Smooth muscle cell (in vitro differentiated cells): Measurements from ENCODE around the gene BBS9. TPM values are rescaled to one million over a fixed set of nuclear protein-coding genes. Genes with fewer than 3 reads are reported as not detected.

ENCODE experiments used
- DNase-seq: peaks from one replicate; lab custom pipeline; 2025; ENCODE audit not compliant: unreplicated experiment; lab: John Stamatoyannopoulos, UW
- H2AFZ ChIP-seq: fragments of 200-600 bp; sonication (generic); 2 replicates; pipeline ENCODE4 v1.6.0; 2016; ENCODE audit warnings: antibody characterized with exemption, low read depth, mild to moderate bottlenecking
- H3F3A ChIP-seq: fragments of 200-600 bp; sonication (generic); 2 replicates; pipeline ENCODE4 v1.6.0; 2017; ENCODE audit warnings: antibody characterized with exemption, low read depth
- H3K27ac ChIP-seq: fragments of 200-600 bp; sonication (generic); 2 replicates; pipeline ENCODE4 v1.5.1; 2016; ENCODE audit warnings: low read depth, mild to moderate bottlenecking
- H3K27me3 ChIP-seq: fragments of 200-600 bp; sonication (generic); 2 replicates; pipeline ENCODE4 v1.6.1; 2016; ENCODE audit warnings: low read depth, mild to moderate bottlenecking
- H3K36me3 ChIP-seq: fragments of 200-600 bp; sonication (generic); 2 replicates; pipeline ENCODE4 v1.5.1; 2016; ENCODE audit warnings: low read depth
- H3K4me1 ChIP-seq: fragments of 200-600 bp; sonication (generic); 2 replicates; pipeline ENCODE4 v1.5.1; 2016; ENCODE audit warnings: low read depth
- H3K4me2 ChIP-seq: fragments of 200-600 bp; sonication (generic); 2 replicates; pipeline ENCODE4 v1.6.0; 2016; ENCODE audit warnings: mild to moderate bottlenecking
- H3K4me3 ChIP-seq: fragments of 200-600 bp; sonication (generic); 2 replicates; pipeline ENCODE4 v1.5.1; 2016; ENCODE audit warnings: mild to moderate bottlenecking
- H3K79me2 ChIP-seq: fragments of 200-600 bp; sonication (generic); 2 replicates; pipeline ENCODE4 v1.6.0; 2016; ENCODE audit warnings: low read depth, mild to moderate bottlenecking
- H3K9ac ChIP-seq: fragments of 200-600 bp; sonication (generic); 2 replicates; pipeline ENCODE4 v1.6.0; 2016; ENCODE audit warnings: low read depth
- H3K9me3 ChIP-seq: fragments of 200-600 bp; sonication (generic); replicated peaks from 2 replicates; pipeline ENCODE4 v1.5.1; 2016; ENCODE audit warnings: low read depth
- H4K20me1 ChIP-seq: fragments of 200-600 bp; sonication (generic); 2 replicates; pipeline ENCODE4 v1.6.0; 2016; ENCODE audit warnings: low read depth
- WGBS: methylation state at CpG from one replicate; pipeline ENCODE4 v1.1.7; 2016; ENCODE audit warnings: low lambda C conversion rate; 5-methylcytosine and 5-hydroxymethylcytosine counted together
- polyA plus RNA-seq: library from polyadenylated mRNA; unstranded; fragments of >200 nt; fragmentation: Nextera tagmentation; extraction: Ambion mirVana; gene quantifications from 2 replicates; pipeline ENCODE4 v1.2.1, GENCODE V29; 2016
- total RNA-seq: library from RNA; depleted of rRNA; stranded (reverse); fragments of >200 nt; gene quantifications from 2 replicates; pipeline ENCODE4 v1.2.3, GENCODE V29; 2014
- TF ChIP-seq, protein P1 (sequence below): fragments of 200-600 bp; sonication (generic); IDR thresholded peaks from 2 replicates; pipeline ENCODE4 v1.5.1; 2017; ENCODE audit warnings: borderline replicate concordance, mild to moderate bottlenecking, antibody characterized with exemption; ENCODE audit not compliant: insufficient read depth, poor library complexity, severe bottlenecking

BBS9 gene
- total and polyA plus RNA-seq, 2 experiments from 2014 or later = 12.8 to 19.6 TPM

DNA sequence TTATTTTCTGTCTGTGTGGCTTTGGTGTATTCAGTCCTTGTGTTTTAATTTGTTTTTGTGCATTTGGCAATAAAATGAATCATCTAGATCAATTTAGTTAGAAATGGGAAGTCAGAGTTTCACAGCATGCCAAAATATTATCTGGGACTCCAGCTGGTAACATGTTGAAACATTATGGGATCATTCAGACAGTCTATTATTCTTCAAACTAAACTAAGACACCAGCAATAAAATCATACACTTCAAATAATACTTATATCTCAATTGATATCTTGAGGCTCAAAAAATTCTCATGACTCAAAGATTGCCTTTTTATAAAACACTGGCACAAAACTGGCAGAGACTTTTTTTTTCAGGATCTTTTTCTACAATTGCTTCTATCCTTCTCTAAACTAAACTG is 14.4 kb upstream of the BBS9 start:
- no peak overlapping the region for H3K9ac ChIP-seq
- no peaks in the 10 kb centered on the region for H3K36me3 ChIP-seq
- no peaks in the 10 kb centered on the region for H3F3A ChIP-seq
- no peaks in the 10 kb centered on the region for H3K79me2 ChIP-seq
- H4K20me1 ChIP-seq = no peaks in the 10 kb centered on the region
- DNase-seq = no peak
- no peak overlapping the region for H2AFZ ChIP-seq
- peaks cover 2% of the 10 kb centered on the region for H3K4me1 ChIP-seq
- no peaks in the 10 kb centered on the region for H3K27me3 ChIP-seq
- H3K4me3 ChIP-seq = no peak overlapping the region
- TF ChIP-seq, protein P1, sequence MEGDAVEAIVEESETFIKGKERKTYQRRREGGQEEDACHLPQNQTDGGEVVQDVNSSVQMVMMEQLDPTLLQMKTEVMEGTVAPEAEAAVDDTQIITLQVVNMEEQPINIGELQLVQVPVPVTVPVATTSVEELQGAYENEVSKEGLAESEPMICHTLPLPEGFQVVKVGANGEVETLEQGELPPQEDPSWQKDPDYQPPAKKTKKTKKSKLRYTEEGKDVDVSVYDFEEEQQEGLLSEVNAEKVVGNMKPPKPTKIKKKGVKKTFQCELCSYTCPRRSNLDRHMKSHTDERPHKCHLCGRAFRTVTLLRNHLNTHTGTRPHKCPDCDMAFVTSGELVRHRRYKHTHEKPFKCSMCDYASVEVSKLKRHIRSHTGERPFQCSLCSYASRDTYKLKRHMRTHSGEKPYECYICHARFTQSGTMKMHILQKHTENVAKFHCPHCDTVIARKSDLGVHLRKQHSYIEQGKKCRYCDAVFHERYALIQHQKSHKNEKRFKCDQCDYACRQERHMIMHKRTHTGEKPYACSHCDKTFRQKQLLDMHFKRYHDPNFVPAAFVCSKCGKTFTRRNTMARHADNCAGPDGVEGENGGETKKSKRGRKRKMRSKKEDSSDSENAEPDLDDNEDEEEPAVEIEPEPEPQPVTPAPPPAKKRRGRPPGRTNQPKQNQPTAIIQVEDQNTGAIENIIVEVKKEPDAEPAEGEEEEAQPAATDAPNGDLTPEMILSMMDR = no peak
- no peak overlapping the region for H3K4me2 ChIP-seq
- H3K9me3 ChIP-seq = peaks cover 8% of the 10 kb centered on the region
- no peak overlapping the region for H3K27ac ChIP-seq

GRCh38 chr7:33118383-33118782 is 11.0 kb upstream of the BBS9 start:
- no peaks in the 10 kb centered on the region for H4K20me1 ChIP-seq

GRCh38 chr7:33127085-33127484 is 2.3 kb upstream of the BBS9 start:
- no peak overlapping the region for H3K9ac ChIP-seq
- no peak overlapping the region for H2AFZ ChIP-seq
- H3K4me3 ChIP-seq = no peak overlapping the region
- H3F3A ChIP-seq = peaks cover 3% of the 10 kb centered on the region
- H3K36me3 ChIP-seq = no peaks in the 10 kb centered on the region
- no peak for DNase-seq
- WGBS = 69% methylated on average over 2 of the region's 2 CpGs
- no peak overlapping the region for H3K27ac ChIP-seq
- H3K4me2 ChIP-seq = no peak overlapping the region
- H3K9me3 ChIP-seq = no peaks in the 10 kb centered on the region
- peaks cover 20% of the 10 kb centered on the region for H3K4me1 ChIP-seq
- TF ChIP-seq, protein P1 = no peak
- H4K20me1 ChIP-seq = no peaks in the 10 kb centered on the region
- no peaks in the 10 kb centered on the region for H3K27me3 ChIP-seq
- peaks cover 11% of the 10 kb centered on the region for H3K79me2 ChIP-seq

More at GRCh38 chr7:33118383-33118782, 11.0 kb upstream of the BBS9 start:
- Histone ChIP-seq H3K4me2 (no peak overlapping the region), H3K36me3 (no peaks in the 10 kb centered on the region), H3K9ac (no peak overlapping the region), H3F3A (no peaks in the 10 kb centered on the region), H3K4me1 (no peaks in the 10 kb centered on the region), H3K4me3 (no peak overlapping the region), H3K79me2 (no peaks in the 10 kb centered on the region), H3K27ac (no peak overlapping the region), H3K9me3 (peaks cover 8% of the 10 kb centered on the region), H2AFZ (no peak overlapping the region), H3K27me3 (no peaks in the 10 kb centered on the region)
- WGBS = 95% methylated on average over 3 of the region's 3 CpGs
- DNase-seq = no peak
- TF ChIP-seq, protein P1 = no peak

DNA sequence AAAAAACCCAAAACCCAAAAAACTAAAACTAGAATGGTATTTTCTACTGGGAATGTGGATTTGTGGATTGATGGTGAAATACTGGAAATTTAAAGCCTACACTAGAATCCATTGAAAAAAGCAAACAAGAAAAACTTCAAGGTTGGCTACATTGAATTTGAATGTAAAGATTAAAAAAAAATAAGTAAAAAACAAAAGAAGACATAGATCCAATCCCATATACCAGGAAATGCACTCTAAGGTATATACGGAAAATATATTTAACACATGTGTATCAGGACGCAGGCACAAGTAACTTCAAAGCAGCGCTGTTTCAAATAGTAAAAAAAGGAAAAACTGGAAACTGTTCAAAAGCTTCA is 754 bp upstream of the BBS9 start:
- Histone ChIP-seq H3K36me3 (no peaks in the 10 kb centered on the region), H3K27ac (peak overlapping the region; percentile 43), H3K9me3 (no peaks in the 10 kb centered on the region), H3K4me3 (peak overlapping the region; percentile 78), H3K79me2 (peaks cover 23% of the 10 kb centered on the region), H4K20me1 (no peaks in the 10 kb centered on the region), H3K4me1 (peaks cover 20% of the 10 kb centered on the region), H3K9ac (peak overlapping the region; percentile 44), H3K27me3 (no peaks in the 10 kb centered on the region), H2AFZ (peak overlapping the region; percentile 99), H3K4me2 (peak overlapping the region; percentile 93), H3F3A (peaks cover 3% of the 10 kb centered on the region)
- TF ChIP-seq, protein P1 = no peak
- no peak for DNase-seq
- 2% methylated on average over 3 of the region's 3 CpGs for WGBS
